Spleen (tissue), 7 donors: Measurements from ENCODE around the gene PILRA.
"Not testable (repeated sequence)": the region's sequence is repeated elsewhere in the genome, so short reads cannot be mapped to it uniquely, and the experiment has no call there.

Experiments used
- CTCF ChIP-seq, 11 experiments: fragments of 200-600 bp in 7 of 11; fragments of 450-650 bp in 4 of 11; sonication (generic) in 4 of 11; IDR thresholded peaks in 8 of 11; conservative IDR thresholded peaks in 3 of 11; 1 replicate in 7 of 11; 2 replicates in 4 of 11; pipeline versions ENCODE4 v1.4.0 to v1.8.0; 2016 to 2021; ENCODE audit warnings: antibody characterized with exemption in 11 of 11, inconsistent platforms in 4 of 11, mild to moderate bottlenecking in 1 of 11
- POLR2AphosphoS5 ChIP-seq, 3 donors: sonication (generic); formaldehyde crosslinking; IDR thresholded peaks; one replicate each; pipeline ENCODE4 v1.5.1; 2017; ENCODE audit warnings: antibody characterized with exemption in 3 of 3
- donor health status: DM: no; HTN: no; CAD: no; lungs with moderate emphysema.
- donor health status: DM: no; HTN: no; CAD: no.
- donor health status: DM: no; HTN: no; CAD: no.

GRCh38 chr7:100381531-100382233 lies 8.4 kb downstream of the PILRA start:
- TF ChIP-seq CTCF (IDR thresholded peaks at IDR 0.05 in 8 of 11, conservative IDR thresholded peaks at IDR 0.05 in 3 of 11); POLR2AphosphoS5 (IDR thresholded peaks at IDR 0.05): not testable (repeated sequence)
